ENCODE data around the gene DLGAP1. TPM values are rescaled to one million over a fixed set of nuclear protein-coding genes. Genes with fewer than 3 reads are reported as not detected.

DLGAP1 gene
- total RNA-seq, 1 experiment from 2014 or later, result 10.1 TPM

DNA sequence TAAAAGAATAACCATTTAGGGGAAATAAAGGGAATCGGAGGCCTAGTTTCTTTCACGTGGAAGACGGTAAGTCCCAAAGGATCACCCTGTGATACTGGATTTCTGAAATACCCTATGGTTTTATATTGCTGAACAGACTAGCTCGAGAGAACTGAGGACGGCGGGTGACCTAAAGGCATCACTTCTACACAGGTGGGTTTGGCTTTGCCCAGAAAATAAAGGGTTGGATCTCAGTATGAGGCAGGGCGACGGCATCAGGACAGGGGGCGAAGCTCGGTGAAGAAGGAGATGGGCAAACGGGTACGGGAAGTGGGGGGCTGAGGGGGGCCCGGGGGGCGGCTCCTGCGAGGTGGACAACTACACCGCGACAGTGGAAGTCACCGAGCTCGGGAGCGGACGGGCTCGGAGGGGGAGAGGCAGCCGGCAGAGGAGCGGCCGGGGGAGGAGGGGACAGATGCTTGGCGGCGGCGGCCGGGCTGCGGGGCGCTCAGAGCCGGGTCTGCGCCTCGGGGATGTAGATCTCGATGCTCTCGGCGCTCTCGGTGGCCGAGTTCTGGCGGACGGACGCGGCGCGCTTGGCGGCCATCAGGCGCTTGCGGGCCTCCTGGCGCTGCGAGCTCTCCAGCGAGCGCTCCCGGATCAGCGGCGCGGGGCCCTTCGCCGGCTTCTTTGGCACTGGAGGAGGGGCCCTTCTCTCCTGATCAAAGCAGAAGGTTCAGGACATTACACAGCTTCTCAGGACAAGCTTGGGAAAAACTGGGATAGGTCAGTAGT, 956.2 kb downstream of the DLGAP1 start:
- Histone ChIP-seq H3K4me3 (ENCODE audit: insufficient read depth, low read depth, low read length) (peak overlapping the region; percentile 44), H3K36me3 (replicated peaks; ENCODE audit: control insufficient read depth, insufficient read depth, low read length) (no peaks in the 10 kb centered on the region), H3K27me3 (ENCODE audit: control insufficient read depth, insufficient read depth, low read length) (peaks cover 7% of the 10 kb centered on the region)
- peak; percentile 88 for DNase-seq

DNA sequence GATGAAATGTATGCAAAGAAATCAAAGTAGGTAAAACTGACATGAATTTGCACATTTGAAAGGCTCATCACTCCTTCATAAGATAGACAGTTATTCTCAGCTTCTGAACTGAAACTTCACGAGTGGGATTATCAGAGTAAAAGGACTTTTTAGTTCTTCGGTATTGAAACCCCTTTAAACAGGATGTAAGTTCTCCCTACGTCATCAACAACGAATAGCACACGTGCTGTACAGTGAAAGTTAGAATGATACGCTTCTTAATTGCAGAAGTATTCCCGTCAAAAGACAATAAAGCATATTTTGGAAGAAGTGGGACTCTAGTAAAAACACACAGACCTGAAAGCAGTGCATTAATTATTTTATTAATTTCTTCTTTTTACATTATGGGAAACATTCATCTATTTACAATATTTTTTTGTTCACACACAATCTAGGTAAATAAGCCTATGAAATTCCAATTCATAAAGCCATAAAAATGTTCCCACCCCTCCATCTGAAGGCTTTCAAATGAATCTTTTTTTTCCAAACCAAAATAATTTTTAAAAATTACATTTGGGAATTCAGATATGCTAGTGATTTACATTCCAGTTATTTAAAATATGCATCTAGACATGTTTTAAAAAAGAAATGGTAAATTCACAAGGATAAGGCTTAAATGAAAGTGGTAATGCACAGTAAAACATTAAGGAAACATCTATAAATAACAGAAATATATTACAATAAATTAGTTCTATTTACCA, 959.2 kb downstream of the DLGAP1 start:
- Histone ChIP-seq H3K36me3 (replicated peaks; ENCODE audit: control insufficient read depth, insufficient read depth, low read length) (no peaks in the 10 kb centered on the region), H3K27me3 (ENCODE audit: control insufficient read depth, insufficient read depth, low read length) (peaks cover 7% of the 10 kb centered on the region), H3K4me3 (ENCODE audit: insufficient read depth, low read depth, low read length) (no peak overlapping the region)
- DNase-seq, result no peak

- no peak for DNase-seq
- Histone ChIP-seq H3K27me3 (ENCODE audit: control insufficient read depth, insufficient read depth, low read length) (peaks cover 7% of the 10 kb centered on the region), H3K36me3 (replicated peaks; ENCODE audit: control insufficient read depth, insufficient read depth, low read length) (no peaks in the 10 kb centered on the region), H3K4me3 (ENCODE audit: insufficient read depth, low read depth, low read length) (no peak overlapping the region)
These were observed 960.5 kb downstream of the DLGAP1 start for GRCh38 chr18:3494569-3494968.

- Histone ChIP-seq H3K27me3 (ENCODE audit: control insufficient read depth, insufficient read depth, low read length) (peaks cover 5% of the 10 kb centered on the region), H3K4me3 (ENCODE audit: insufficient read depth, low read depth, low read length) (no peak overlapping the region), H3K36me3 (replicated peaks; ENCODE audit: control insufficient read depth, insufficient read depth, low read length) (no peaks in the 10 kb centered on the region)
- DNase-seq, result no peak
These were observed 960.9 kb downstream of the DLGAP1 start for GRCh38 chr18:3494245-3494526.

DNA sequence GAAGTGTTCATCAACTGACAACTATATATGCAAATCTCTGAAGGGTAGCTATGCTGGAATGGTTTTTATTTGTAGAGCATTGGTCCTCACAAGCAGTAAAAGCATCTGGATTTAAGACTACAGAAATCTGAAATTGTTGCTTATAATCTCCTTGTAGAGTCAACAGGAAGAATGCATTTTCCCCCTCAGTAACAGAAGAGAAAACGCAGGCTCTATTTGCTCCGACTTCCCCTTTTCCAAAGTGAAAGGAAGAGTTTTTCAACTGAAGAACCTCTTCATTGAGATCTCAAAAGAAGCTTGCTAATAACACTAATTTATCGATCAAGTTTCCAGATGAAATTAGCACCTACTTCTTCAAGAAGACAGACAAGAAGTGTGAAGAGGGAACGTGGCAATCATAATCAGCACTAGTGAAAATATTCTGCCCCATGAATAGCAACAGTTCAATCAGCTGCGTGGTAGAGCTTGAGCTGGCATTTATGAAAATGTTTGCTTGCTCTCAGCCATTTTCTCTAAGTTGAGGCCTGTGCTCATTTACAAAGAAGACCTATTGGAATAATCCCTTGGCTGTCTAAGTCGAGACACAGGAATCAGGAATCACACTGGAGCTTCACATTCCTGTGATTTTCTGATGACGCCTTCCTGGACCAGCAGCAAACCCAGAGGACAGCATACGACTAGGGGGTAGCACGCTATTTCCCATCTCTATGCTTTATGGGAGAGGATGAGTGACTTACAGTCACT, 961.4 kb downstream of the DLGAP1 start:
- Histone ChIP-seq H3K4me3 (ENCODE audit: insufficient read depth, low read depth, low read length) (no peak overlapping the region), H3K27me3 (ENCODE audit: control insufficient read depth, insufficient read depth, low read length) (peaks cover 4% of the 10 kb centered on the region), H3K36me3 (replicated peaks; ENCODE audit: control insufficient read depth, insufficient read depth, low read length) (no peaks in the 10 kb centered on the region)
- DNase-seq, result peak; percentile 41

DNA sequence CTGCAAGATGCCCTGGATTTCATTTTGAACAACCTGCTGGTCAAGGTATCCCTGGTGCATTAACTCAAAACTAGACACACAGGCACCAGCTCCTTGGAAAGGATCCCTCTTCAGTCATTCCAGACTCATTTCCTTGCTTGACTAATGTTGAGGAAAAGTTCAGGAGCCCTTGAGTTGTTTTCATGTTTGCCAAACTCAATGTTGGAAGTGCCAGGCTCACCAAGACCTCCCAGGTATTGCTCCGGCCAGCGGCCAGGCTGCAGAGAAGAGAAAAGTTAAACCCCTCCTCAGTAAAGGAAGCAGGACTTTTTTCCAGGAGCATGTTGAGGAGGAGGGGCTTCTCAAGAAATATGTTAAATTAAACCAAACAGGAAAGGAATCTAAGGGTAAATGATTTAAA, 962.4 kb downstream of the DLGAP1 start:
- Histone ChIP-seq H3K27me3 (ENCODE audit: control insufficient read depth, insufficient read depth, low read length) (no peaks in the 10 kb centered on the region), H3K4me3 (ENCODE audit: insufficient read depth, low read depth, low read length) (no peak overlapping the region), H3K36me3 (replicated peaks; ENCODE audit: control insufficient read depth, insufficient read depth, low read length) (no peaks in the 10 kb centered on the region)
- no peak for DNase-seq

DNA sequence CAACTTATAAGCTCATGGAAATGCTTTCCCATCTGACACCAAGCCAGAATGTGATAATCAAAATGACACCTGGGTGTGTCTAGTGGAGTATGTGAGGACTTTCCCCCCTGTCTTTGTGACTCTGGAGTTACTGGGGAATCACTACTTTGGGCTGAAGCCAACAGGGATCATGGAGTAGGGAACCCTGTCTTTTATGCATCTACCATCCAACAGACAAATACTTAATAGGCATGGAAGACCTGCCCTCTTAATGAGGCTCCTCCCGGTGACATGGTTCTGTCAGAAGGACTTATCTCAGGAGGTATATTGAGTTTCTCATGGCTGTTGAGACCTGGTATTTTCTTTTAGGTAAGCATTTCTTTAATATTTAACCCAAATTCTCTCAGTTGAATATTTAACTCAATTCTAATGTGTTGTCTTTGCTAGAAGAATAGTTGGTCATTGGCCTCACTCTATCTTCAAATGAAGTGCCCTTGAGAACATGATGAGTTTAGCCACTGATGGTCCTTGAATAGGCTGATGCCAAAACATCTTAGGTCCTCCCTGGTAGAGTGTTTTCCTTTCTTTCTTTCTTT, 963.0 kb downstream of the DLGAP1 start:
- no peak overlapping the region for H3K4me3 ChIP-seq (ENCODE audit: insufficient read depth, low read depth, low read length)
- no peaks in the 10 kb centered on the region for H3K27me3 ChIP-seq (ENCODE audit: control insufficient read depth, insufficient read depth, low read length)
- no peaks in the 10 kb centered on the region for H3K36me3 ChIP-seq (replicated peaks; ENCODE audit: control insufficient read depth, insufficient read depth, low read length)
- no peak for DNase-seq

DNA sequence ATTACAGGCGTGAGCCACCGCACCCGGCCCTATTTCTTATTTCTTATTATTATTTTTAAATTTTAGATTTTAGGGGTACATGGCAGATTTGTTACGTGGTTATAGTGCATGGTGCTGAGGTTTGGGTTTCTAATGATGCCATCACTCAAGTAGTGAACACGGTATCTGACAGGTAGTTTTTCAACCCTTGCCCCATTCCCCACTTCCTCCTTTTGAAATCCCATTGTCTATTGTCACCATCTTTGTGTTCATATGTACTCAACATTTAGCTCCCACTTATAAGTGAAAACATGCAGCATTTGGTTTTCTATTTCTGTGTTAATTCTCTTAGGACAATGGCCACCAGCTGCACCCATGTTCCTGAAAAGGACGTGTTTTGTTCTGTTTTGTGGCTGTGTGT, 965.6 kb downstream of the DLGAP1 start:
- no peaks in the 10 kb centered on the region for H3K36me3 ChIP-seq (replicated peaks; ENCODE audit: control insufficient read depth, insufficient read depth, low read length)
- no peak overlapping the region for H3K4me3 ChIP-seq (ENCODE audit: insufficient read depth, low read depth, low read length)
- DNase-seq, result no peak
- H3K27me3 ChIP-seq (ENCODE audit: control insufficient read depth, insufficient read depth, low read length), result no peaks in the 10 kb centered on the region

DNA sequence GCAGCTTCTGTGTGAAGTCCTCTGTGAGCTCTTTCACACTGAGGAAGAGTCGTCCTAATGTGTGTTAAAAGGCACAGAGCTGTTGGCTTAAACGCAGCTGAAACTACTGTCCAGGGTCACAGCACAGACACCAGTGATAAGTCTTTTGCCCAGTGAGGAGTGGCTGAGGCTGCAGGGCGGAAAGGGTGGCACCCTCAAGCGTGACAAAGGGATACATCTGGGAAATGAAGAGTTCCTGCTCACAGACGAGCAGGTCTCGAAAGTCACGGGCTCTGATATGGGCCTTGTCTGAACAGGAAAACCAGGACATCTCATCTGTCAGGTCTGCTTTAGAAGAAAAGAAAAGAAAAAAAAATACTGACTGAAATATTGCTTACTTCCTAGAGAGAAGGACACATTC, 968.6 kb downstream of the DLGAP1 start:
- Histone ChIP-seq H3K4me3 (ENCODE audit: insufficient read depth, low read depth, low read length) (no peak overlapping the region), H3K36me3 (replicated peaks; ENCODE audit: control insufficient read depth, insufficient read depth, low read length) (no peaks in the 10 kb centered on the region), H3K27me3 (ENCODE audit: control insufficient read depth, insufficient read depth, low read length) (no peaks in the 10 kb centered on the region)
- no peak for DNase-seq

DNA sequence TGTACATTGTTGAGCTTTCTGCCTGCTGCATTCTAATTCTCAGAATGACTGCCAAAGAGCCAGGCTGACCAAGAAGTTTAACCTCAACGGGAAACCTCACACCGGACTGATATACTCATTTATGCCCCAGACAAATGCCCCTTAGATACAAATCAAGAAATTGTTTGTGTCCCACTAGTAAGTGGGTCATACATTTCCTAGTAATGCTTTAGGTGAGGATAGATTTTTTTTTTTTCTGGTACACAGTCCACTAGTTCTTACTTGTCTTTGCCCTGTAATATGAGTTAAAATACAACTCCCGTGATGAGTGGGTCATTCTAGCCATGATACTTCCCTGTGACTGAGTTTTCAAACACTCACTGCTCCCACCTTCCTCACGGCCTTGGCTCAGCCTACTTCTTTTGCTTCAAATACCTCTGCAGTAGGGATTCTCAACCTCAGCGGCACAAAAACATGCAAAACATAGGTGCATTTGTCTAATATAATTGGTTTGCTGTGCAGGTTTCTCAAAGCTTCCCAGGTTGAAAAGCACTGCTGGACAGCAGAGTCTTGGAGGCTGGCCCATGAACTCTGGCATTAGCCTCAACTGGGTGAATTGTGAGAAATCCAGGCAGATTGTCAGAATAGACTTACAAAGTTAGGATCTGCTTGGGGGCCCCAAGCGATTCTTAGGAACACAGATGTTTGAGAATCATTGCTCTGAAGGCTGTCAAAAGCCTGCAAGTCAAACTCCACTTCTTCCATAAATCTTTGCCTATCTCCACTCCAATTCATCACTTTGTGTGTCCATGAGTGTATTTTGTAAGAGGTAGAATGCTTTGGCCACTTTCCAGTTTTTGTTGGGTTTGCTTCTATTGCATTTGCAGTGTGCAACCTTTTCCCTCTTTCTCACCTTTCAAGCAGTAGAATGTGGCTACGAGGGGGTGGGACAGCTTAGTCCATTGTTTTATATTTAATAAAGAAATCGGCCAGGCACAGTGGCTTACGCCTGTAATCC, 969.7 kb downstream of the DLGAP1 start:
- no peaks in the 10 kb centered on the region for H3K27me3 ChIP-seq (ENCODE audit: control insufficient read depth, insufficient read depth, low read length)
- no peak for DNase-seq
- H3K36me3 ChIP-seq (replicated peaks; ENCODE audit: control insufficient read depth, insufficient read depth, low read length), result no peaks in the 10 kb centered on the region
- H3K4me3 ChIP-seq (ENCODE audit: insufficient read depth, low read depth, low read length), result no peak overlapping the region

GRCh38 chr18:3482258-3482657, 972.8 kb downstream of the DLGAP1 start:
- Histone ChIP-seq H3K4me3 (ENCODE audit: insufficient read depth, low read depth, low read length) (no peak overlapping the region), H3K27me3 (ENCODE audit: control insufficient read depth, insufficient read depth, low read length) (no peaks in the 10 kb centered on the region), H3K36me3 (replicated peaks; ENCODE audit: control insufficient read depth, insufficient read depth, low read length) (no peaks in the 10 kb centered on the region)
- no peak for DNase-seq

- H3K36me3 ChIP-seq (replicated peaks; ENCODE audit: control insufficient read depth, insufficient read depth, low read length), result no peaks in the 10 kb centered on the region
- no peaks in the 10 kb centered on the region for H3K27me3 ChIP-seq (ENCODE audit: control insufficient read depth, insufficient read depth, low read length)
- no peak overlapping the region for H3K4me3 ChIP-seq (ENCODE audit: insufficient read depth, low read depth, low read length)
- peak; percentile 73 for DNase-seq
These were observed 973.4 kb downstream of the DLGAP1 start for GRCh38 chr18:3481696-3482210.

GRCh38 chr18:3480827-3481573, 974.1 kb downstream of the DLGAP1 start:
- DNase-seq, result no peak
- no peaks in the 10 kb centered on the region for H3K27me3 ChIP-seq (ENCODE audit: control insufficient read depth, insufficient read depth, low read length)

More at GRCh38 chr18:3480827-3481573, 974.1 kb downstream of the DLGAP1 start:
- H3K36me3 ChIP-seq (replicated peaks; ENCODE audit: control insufficient read depth, insufficient read depth, low read length), result no peaks in the 10 kb centered on the region
- H3K4me3 ChIP-seq (ENCODE audit: insufficient read depth, low read depth, low read length), result no peak overlapping the region

Data from H7 (cell line).